ENCODE results near the gene ZP4.
"Not testable (repeated sequence)": the region's sequence is repeated elsewhere in the genome, so short reads cannot be mapped to it uniquely, and the experiment has no call there.

ZP4 gene

DNA sequence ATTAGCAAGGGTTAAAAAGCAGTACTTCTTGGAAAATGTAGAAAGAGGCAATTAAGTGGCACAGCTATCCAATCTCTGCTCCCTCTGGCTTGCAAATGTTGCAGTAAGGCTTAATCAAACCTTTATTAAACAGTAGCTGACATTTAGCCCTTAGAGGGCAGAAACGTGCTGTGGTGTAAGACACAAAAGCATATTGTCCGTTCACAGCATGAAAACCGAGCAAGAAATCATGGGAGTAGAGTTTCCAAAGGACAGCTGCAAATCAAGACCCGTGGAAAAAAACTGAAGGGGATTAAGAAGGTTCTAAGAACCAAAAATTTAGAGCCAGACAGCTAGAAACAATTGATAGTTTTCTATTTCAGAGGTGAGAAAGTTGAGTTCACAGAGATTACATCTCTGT is 13.1 kb downstream of the ZP4 start:
- in situ Hi-C loops (cut with HindIII; ENCODE audit: low sequenced_read_pairs): no loop called here

DNA sequence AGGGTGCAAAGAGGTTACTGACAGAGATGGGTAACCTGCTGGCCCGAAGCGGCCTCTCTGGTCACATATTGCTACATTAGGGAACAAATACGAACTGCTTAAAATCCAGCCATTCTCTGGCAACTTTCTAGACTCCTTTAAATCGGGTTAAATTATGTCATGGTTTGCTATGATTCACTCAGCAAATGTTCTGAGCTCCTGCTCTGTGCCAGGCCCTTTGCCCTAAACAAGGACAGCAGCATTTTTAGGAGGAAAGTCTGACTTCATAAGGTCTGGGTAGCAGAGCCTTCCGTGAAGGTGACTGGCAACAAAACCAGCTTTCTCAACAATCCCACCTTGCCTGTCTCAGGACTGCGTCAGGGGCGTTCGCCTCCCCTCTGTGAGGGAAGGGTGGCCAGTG is 15.4 kb downstream of the ZP4 start:
- in situ Hi-C loops (cut with HindIII; ENCODE audit: low sequenced_read_pairs): no loop called here

- in situ Hi-C loops (cut with HindIII; ENCODE audit: low sequenced_read_pairs): no loop called here
Observed at GRCh38 chr1:237873487-237874211, 17.1 kb downstream of the ZP4 start.

- in situ Hi-C loops (cut with HindIII; ENCODE audit: low sequenced_read_pairs): no loop called here
Observed at GRCh38 chr1:237868817-237869600, 21.7 kb downstream of the ZP4 start.

- in situ Hi-C loops (cut with HindIII; ENCODE audit: low sequenced_read_pairs): no loop called here
Observed at GRCh38 chr1:237867380-237867888, 23.3 kb downstream of the ZP4 start.

- in situ Hi-C loops (cut with HindIII; ENCODE audit: low sequenced_read_pairs): no loop called here
Observed at GRCh38 chr1:237864338-237865244, 26.1 kb downstream of the ZP4 start.

- in situ Hi-C loops (cut with HindIII; ENCODE audit: low sequenced_read_pairs): no loop called here
Observed at GRCh38 chr1:237863234-237863633, 27.5 kb downstream of the ZP4 start.

DNA sequence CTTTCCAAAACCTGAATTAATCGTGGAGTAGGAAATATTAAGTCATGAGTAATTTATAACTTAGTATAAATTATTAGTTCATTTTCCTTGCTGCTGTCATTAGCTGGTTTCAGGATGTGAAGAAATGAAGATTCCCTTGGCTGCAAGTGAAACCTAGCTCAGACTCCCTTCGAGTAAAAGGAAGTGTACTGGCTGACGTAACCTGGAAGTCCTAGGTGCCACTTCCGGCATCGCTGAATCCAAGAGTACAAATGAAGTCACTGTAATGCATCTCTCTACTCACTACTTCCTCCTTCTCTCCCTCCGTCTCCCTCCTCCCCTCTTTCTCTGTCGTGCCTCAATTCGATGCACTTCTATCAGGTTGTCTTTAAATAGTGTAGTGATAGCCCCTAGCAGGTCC is 28.8 kb downstream of the ZP4 start:
- in situ Hi-C loops (cut with HindIII; ENCODE audit: low sequenced_read_pairs): no loop called here

DNA sequence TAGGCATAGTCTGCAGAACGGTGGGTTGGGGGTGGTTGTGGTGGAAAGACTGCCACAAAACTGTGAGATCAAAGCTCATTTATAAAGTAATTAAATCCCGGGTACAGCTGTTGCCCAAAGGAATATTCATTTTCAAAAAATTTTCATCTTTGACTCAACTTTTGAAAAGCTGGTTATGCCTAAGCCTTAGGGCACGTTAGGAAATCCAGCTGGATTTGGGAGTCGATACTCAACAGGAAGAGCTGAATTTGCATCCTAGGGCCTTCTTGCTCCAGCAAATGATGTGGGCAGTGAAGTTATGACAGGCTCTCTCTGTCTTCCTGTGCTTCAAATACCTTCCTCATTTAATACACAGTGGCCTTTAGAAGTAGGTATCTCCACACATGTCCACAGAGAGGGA is 31.7 kb downstream of the ZP4 start:
- in situ Hi-C loops (cut with HindIII; ENCODE audit: low sequenced_read_pairs): no loop called here

GRCh38 chr1:237857455-237857854 is 33.3 kb downstream of the ZP4 start:
- in situ Hi-C loops (cut with HindIII; ENCODE audit: low sequenced_read_pairs): no loop called here

DNA sequence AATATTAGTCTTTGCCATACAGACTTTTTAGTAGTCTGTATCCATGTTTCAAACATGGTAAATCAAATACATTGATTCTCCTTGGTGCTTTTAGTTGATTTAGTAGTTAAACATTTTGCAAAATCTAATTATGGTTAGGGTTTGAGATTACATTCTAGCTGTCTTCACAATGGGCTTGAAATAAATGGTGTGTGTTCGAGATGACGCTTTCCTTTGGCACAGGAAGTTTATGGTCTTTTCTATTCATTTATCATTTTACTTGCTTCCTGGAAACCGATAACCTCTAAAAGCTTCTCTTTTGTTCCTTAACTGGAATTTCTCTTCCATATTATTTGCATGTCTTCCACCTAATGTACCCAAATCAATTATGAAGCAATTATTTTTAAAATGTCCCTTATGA is 38.4 kb downstream of the ZP4 start:
- in situ Hi-C loops (cut with HindIII; ENCODE audit: low sequenced_read_pairs): no loop called here

DNA sequence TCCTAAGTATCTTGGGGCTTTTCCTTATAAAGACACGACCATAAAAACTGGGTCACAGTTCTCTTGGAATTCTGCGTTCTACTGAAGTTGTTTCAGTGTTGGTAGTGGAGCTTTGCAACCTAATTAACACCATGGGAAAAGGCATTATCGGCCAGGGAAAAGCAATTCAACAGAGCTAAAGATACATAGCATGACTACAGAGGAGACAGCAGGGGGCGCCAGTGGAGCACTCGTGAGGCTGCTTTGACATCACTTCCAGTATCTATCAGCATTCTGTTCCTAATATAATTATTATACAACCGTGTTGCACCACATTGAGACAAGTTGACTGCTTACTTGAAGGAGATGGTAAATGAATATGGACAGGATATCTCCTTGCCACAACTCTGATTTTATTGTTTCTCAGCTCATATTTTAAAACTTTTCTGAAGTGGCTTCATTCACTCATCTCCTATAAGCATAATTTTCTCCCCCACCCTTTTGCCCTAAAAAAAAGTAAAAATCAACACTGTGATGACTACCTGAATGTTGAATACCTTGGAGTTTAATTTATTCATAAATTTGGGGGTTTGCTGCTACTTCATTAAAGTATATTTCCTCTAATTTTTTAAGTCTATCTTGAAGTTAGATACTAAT is 39.4 kb downstream of the ZP4 start:
- in situ Hi-C loops (cut with HindIII; ENCODE audit: low sequenced_read_pairs): no loop called here

DNA sequence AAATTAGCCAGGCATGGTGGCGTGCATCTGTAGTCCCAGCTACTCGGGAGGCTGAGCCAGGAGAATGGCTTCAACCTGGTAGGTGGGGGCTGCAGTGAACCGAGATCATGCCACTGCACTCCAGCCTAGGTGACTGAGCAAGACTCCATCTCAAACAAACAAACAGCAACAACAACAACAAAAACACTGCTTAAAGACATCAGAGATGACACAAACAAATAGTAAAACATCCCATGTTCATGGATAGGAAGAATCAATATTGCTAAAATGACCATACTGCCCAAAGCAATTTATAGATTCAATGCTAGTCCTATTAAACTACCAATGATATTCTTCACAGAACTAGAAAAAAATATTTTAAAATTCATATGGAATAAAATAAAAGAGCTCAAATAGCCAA is 47.2 kb downstream of the ZP4 start:
- in situ Hi-C loops (cut with HindIII; ENCODE audit: low sequenced_read_pairs): not testable (repeated sequence)

- in situ Hi-C loops (cut with HindIII; ENCODE audit: low sequenced_read_pairs): no loop called here
Observed at GRCh38 chr1:237841485-237841884, 49.2 kb downstream of the ZP4 start.

GRCh38 chr1:237838904-237839534 is 51.7 kb downstream of the ZP4 start:
- in situ Hi-C loops (cut with HindIII; ENCODE audit: low sequenced_read_pairs): no loop called here

DNA sequence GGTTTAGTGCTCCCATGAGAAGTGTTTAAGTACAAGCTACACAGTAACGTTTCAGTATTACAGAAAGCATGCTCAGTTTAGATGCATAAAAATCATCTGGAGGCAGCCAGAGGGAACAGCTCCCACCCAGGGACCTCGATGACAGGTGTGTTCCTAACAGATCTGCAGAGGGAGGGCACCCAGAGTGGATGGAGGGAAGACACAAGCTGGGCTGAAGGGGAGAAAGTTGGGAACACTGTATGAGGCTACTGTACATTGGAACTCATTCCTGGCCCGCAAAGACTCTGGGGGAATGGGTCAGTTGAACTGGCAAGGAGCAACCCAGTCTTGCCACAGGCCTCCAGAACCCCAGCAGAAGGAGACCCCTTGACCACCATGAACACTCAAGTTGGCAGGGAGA is 52.4 kb downstream of the ZP4 start:
- in situ Hi-C loops (cut with HindIII; ENCODE audit: low sequenced_read_pairs): no loop called here

DNA sequence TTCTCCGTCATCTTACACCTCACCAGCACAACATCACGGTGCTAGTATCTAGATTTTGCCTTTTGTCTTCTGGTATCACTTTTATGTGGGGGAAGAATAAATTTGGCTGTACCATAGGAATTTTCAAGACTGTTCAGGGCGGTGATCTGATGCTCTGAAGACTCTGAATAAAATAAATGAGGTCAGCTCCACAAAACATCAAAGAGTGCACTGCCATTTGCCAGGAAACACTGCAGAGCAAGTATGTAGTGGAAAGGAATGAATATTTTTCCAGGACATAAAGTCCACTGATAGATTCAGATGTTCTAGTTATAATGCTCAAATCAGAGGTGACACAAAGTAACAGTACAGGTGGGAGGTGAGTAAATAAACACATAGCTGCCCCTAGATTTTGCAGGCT is 56.3 kb downstream of the ZP4 start:
- in situ Hi-C loops (cut with HindIII; ENCODE audit: low sequenced_read_pairs): no loop called here

- in situ Hi-C loops (cut with HindIII; ENCODE audit: low sequenced_read_pairs): no loop called here
Observed at GRCh38 chr1:237834048-237834447, 56.7 kb downstream of the ZP4 start.

DNA sequence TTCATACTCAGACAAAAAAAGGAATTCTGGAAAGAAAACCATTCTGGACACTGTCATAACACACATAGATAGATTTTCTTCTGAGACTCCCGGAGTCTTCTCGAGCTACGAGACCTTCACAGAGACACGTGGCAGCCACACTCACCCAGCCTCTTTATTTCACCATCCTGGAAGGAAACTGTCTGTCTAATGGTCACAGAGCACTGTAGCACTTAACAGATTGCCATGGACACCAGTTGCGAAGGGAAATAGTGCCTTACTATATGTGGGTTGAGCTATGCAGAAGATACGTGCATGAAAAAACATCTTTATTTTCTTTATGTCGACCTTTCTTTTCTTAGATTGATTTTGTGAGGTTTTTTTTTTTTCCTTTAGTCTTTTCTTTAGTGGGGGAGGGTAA is 57.9 kb downstream of the ZP4 start:
- in situ Hi-C loops (cut with HindIII; ENCODE audit: low sequenced_read_pairs): no loop called here
